Sciatic nerve (tissue), 2 donors: ENCODE measurements around the gene CA7. TPM values are rescaled to one million over a fixed set of nuclear protein-coding genes. Genes with fewer than 3 reads are reported as not detected.

Source experiments
- ATAC-seq: fragments of 200-7000 bp; cut with Tn5 transposase; one replicate; pipeline ENCODE4 v1.9.1; 2020; ENCODE audit warnings: mild to moderate bottlenecking, moderate library complexity
- DNase-seq: peaks from one replicate; pipeline ENCODE4 v3.0.0-alpha.2; 2020; ENCODE audit warnings: low spot score
- intact Hi-C: fragments of 100-400 bp; cut with DNase I; formaldehyde crosslinking; loops from one replicate; pipeline ENCODE4 v1.14.2; 2022
- total RNA-seq: library from RNA; stranded (reverse); fragmentation: NEBNext Ultra II Directional; extraction: Animal tissue kit (Norgen Biotek cat#: 25700); gene quantifications from one replicate; pipeline ENCODE4 v1.2.1, GENCODE V29; 2021
- donor health status: DM: no; HTN: no; CAD: no.
- donor health status: DM: no; HTN: no; CAD: no.

CA7 gene
- total RNA-seq, 1 donor from 2014 or later, result not detected

- peak; percentile 9 for DNase-seq
- intact Hi-C loops, result no loop called here
- ATAC-seq, result no peak
Measured at GRCh38 chr16:66845080-66845410, 831 bp downstream of the CA7 start.

- DNase-seq, result peak; percentile 47
Measured at GRCh38 chr16:66845791-66846221, 1.6 kb downstream of the CA7 start.

DNA sequence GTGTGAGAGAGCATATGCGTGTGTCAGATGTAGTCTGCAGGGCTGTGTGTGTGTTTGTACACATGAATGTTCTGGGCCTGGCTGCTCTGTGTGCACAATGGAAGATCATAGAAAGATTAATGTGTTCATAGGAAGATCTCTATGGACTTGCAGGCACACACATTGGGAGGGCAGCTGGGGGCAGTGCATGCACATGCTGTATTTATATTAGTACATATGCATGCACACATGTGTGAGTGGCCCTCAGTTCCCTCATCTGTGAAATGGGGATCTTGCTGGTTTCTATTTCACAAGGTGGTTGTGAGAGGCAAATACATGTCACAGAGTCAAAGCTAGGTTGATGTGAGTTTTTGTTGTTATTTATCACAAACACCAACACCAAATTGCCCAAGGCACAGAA lies 2.1 kb downstream of the CA7 start:
- DNase-seq (no peak), ATAC-seq (no peak)
- intact Hi-C loops, result no loop called here

More at GRCh38 chr16:66845791-66846221, 1.6 kb downstream of the CA7 start:
- no peak for ATAC-seq
- intact Hi-C loops, result no loop called here

DNA sequence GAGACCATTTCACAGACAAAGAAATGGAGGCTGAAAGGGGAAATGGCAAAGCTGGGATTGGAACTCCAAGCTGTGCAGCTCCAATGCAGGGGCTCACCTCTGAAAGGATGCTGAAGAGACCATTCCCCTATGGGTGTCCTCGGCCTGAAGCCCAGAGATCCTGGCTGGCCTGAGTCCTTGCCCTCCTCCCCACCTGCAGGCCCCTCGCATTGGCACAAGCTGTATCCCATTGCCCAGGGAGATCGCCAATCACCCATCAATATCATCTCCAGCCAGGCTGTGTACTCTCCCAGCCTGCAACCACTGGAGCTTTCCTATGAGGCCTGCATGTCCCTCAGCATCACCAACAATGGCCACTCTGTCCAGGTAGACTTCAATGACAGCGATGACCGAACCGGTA lies 2.6 kb downstream of the CA7 start:
- DNase-seq, result no peak
- intact Hi-C loops, result no loop called here
- ATAC-seq, result no peak

- DNase-seq (no peak), ATAC-seq (no peak)
- intact Hi-C loops, result no loop called here
Measured at GRCh38 chr16:66847533-66848067, 3.4 kb downstream of the CA7 start.

- intact Hi-C loops, result no loop called here
- ATAC-seq (no peak), DNase-seq (no peak)
Measured at GRCh38 chr16:66848172-66848571, 4.0 kb downstream of the CA7 start.

- intact Hi-C loops, result no loop called here
- ATAC-seq (no peak), DNase-seq (no peak)
Measured at GRCh38 chr16:66849021-66849420, 4.8 kb downstream of the CA7 start.

GRCh38 chr16:66849549-66849948 lies 5.3 kb downstream of the CA7 start:
- no peak for ATAC-seq
- no peak for DNase-seq
- intact Hi-C loops, result no loop called here

- intact Hi-C loops, result no loop called here
- ATAC-seq, result no peak
- DNase-seq, result no peak
Measured at GRCh38 chr16:66850115-66850815, 6.1 kb downstream of the CA7 start.

GRCh38 chr16:66851166-66851964 lies 7.2 kb downstream of the CA7 start:
- intact Hi-C loops, result no loop called here
- DNase-seq (no peak), ATAC-seq (no peak)

DNA sequence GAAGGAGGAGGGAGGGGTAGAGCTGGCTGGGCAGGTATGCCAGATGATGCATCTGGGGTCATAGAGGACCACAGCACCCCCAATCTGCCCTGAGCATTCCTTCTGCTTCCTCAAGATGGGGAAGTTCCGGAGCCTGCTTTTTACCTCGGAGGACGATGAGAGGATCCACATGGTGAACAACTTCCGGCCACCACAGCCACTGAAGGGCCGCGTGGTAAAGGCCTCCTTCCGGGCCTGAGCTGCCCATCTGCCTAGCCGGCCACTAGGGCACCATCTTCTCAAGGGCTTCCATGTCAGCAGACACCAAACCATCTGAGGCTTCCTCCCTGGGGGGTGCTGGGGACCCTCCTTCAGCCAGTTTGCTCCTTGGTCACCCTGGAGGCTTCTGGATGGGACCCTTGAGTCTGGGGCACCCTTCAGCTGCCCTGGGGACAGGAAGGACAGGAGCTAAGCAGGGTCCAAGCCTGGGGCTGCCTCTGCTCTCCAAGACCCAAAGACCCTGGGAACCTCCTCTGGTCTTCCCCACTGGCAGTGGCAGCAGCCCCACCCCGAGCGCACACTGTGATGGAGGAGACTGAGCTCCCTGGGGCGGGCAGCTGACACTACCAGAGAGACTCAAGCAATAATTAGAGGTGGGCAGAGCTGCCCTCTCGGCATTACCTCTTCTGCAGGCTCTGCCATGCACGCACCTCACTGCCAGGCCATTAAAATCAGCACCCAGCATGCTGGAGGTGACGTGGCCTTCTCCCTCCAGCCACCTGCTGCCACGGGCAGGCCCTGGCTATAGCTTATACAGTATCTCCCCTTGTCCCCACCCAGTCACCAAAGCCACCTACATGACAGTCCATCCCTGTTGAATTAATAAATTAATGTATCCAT lies 9.3 kb downstream of the CA7 start:
- intact Hi-C loops, result no loop called here
- ATAC-seq, result no peak
- no peak for DNase-seq

- ATAC-seq (no peak), DNase-seq (no peak)
- intact Hi-C loops, result no loop called here
Measured at GRCh38 chr16:66856184-66856730, 12.0 kb downstream of the CA7 start.

DNA sequence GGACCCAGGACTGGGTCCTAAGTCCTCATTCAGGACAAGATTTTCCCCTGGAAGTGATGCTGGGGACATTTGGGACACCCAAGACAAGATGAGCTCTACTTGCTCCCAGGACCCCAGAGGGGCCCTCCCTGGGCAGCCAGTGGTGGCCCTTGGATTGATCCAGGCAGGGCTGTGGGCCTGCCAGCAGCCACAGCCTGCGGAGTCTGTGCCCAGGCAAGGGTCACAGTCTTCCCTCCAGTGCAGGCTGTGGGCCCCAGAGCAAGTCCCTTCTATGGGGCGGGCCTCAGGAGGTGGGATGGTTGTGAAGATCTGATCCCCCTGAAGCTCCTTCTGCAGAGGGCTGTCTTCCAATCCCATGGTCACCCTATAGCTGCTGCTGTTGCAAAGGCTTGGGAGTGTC lies 12.6 kb downstream of the CA7 start:
- intact Hi-C loops, result no loop called here
- ATAC-seq, result no peak
- DNase-seq, result no peak

DNA sequence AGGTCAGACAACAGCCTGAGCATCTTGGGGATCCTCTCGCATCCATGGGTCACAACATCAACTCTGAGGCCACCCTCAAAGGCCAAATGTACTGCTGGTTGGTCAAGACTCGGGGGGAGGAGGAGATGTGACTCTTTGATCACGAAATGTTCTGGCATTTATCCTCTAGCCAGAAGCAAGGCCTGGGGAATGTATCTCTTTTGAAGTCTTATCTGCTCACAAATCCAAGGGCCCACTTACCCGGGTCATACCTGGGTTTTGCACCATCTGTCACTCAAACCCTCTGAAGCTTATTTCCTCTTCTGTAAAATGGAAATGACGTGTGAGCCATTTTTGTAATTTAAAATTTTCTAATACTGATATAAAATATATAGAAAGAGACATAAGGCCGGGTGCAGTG lies 13.2 kb downstream of the CA7 start:
- no peak for DNase-seq
- ATAC-seq, result no peak
- intact Hi-C loops, result no loop called here

- no peak for ATAC-seq
- no peak for DNase-seq
- intact Hi-C loops, result no loop called here
Measured at GRCh38 chr16:66858740-66859396, 14.7 kb downstream of the CA7 start.

GRCh38 chr16:66859397-66860068 lies 15.3 kb downstream of the CA7 start:
- intact Hi-C loops, result loop anchor here (10.0 kb wide), 1 partner anchor 135 kb away; no protein-coding TSS in a partner anchor
- ATAC-seq, result no peak

GRCh38 chr16:66862023-66862520 lies 17.9 kb downstream of the CA7 start:
- DNase-seq (no peak), ATAC-seq (no peak)
- intact Hi-C loops, result loop anchor here (10.0 kb wide), 1 partner anchor 137 kb away; no protein-coding TSS in a partner anchor

More at GRCh38 chr16:66859397-66860068, 15.3 kb downstream of the CA7 start:
- DNase-seq, result no peak

DNA sequence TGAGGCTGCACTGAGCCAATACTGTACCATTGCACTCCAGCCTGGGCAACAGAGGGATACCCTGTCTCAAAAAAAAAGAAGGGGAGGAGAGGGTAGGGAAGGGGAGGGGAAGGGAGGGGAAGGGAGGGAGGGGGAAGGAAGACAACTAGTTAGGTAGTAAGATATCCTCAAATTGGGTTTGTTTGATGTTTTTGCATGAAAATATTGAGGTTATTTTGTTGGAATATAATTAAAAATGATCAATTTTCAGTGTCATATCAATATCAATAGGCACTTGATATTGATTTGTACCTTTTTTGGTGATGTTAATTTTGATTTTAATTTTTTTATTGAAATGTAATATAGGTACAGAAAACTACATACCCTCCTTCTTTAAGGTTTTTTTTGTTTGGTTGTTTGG lies 19.5 kb downstream of the CA7 start:
- DNase-seq, result no peak
- intact Hi-C loops, result loop anchor here (10.0 kb wide), 1 partner anchor 139 kb away; no protein-coding TSS in a partner anchor

More for the DNA sequence above, 19.5 kb downstream of the CA7 start:
- no peak for ATAC-seq
